PFSK-1 (cell line): Measurements from ENCODE around the gene RAMP2.

Source experiments
- FOXP2 ChIP-seq: optimal IDR thresholded peaks from 2 replicates; pipeline ENCODE3; 2011; ENCODE audit warnings: borderline replicate concordance, control low read depth, inconsistent platforms; ENCODE audit not compliant: insufficient read depth; ENCODE audit errors: extremely low read length, extremely low read depth
- POLR2AphosphoS5 ChIP-seq: IDR thresholded peaks from 2 replicates; pipeline ENCODE4 v1.6.1; 2012; ENCODE audit warnings: low read depth, mild to moderate bottlenecking, control low read depth, low read length, moderate library complexity
- REST ChIP-seq, 2 experiments: IDR thresholded peaks; 2 replicates each; pipeline versions ENCODE4 v1.6.1 to v1.8.0; 2011 to 2012; ENCODE audit warnings: low read depth in 2 of 2, low read length in 2 of 2, control low read depth in 1 of 2, inconsistent platforms in 1 of 2, mild to moderate bottlenecking in 1 of 2, moderate library complexity in 1 of 2; ENCODE audit not compliant: insufficient read depth in 1 of 2
- SIN3A ChIP-seq: IDR thresholded peaks from 2 replicates; pipeline ENCODE4 v1.6.1; 2012; ENCODE audit warnings: mild to moderate bottlenecking, low read length, moderate library complexity, borderline replicate concordance; ENCODE audit not compliant: insufficient read depth
- TAF1 ChIP-seq: IDR thresholded peaks from 2 replicates; pipeline ENCODE4 v1.6.1; 2012; ENCODE audit warnings: low read length, control low read depth, borderline replicate concordance; ENCODE audit not compliant: insufficient read depth

Gene RAMP2

GRCh38 chr17:42783062-42783790, 22.2 kb downstream of the RAMP2 start:
- TF ChIP-seq SIN3A (no peak), REST (IDR thresholded peaks at IDR 0.05; ENCODE audit: insufficient read depth in 1 of 2, low read depth in 2 of 2, low read length in 2 of 2) (no peak), TAF1 (no peak), FOXP2 (no peak), POLR2AphosphoS5 (no peak)

GRCh38 chr17:42783791-42784138, 22.7 kb downstream of the RAMP2 start:
- TF ChIP-seq SIN3A = no peak
- TF ChIP-seq FOXP2 = no peak
- no peak for TF ChIP-seq TAF1
- no peak for TF ChIP-seq REST (IDR thresholded peaks at IDR 0.05; ENCODE audit: insufficient read depth in 1 of 2, low read depth in 2 of 2, low read length in 2 of 2)
- no peak for TF ChIP-seq POLR2AphosphoS5

- TF ChIP-seq POLR2AphosphoS5 (no peak), TAF1 (no peak), REST (IDR thresholded peaks at IDR 0.05; ENCODE audit: insufficient read depth in 1 of 2, low read depth in 2 of 2, low read length in 2 of 2) (no peak), SIN3A (no peak), FOXP2 (no peak)
These were observed 23.4 kb downstream of the RAMP2 start for GRCh38 chr17:42784409-42784808.

- TF ChIP-seq POLR2AphosphoS5 = no peak
- TF ChIP-seq FOXP2 = no peak
- no peak for TF ChIP-seq TAF1
- no peak for TF ChIP-seq REST (IDR thresholded peaks at IDR 0.05; ENCODE audit: insufficient read depth in 1 of 2, low read depth in 2 of 2, low read length in 2 of 2)
- TF ChIP-seq SIN3A = no peak
These were observed 24.0 kb downstream of the RAMP2 start for GRCh38 chr17:42784811-42785592.
